NB4 (cell line): ENCODE results near the gene ADAMTS3.

Source experiments
- DNase-seq: peaks from one replicate; pipeline ENCODE4 v3.0.0; 2010; ENCODE audit warnings: low read depth
- H3K4me3 ChIP-seq: one replicate; pipeline ENCODE4 v1.5.1; 2011; ENCODE audit warnings: mild to moderate bottlenecking, low read depth, low read length, moderate library complexity
- CTCF ChIP-seq: IDR thresholded peaks from one replicate; pipeline ENCODE4 v1.5.1; 2012; ENCODE audit warnings: low read depth, low read length
- MAX ChIP-seq: IDR thresholded peaks from 2 replicates; pipeline ENCODE4 v1.6.1; 2011; ENCODE audit warnings: low read depth, low read length
- MYC ChIP-seq: IDR thresholded peaks from 2 replicates; pipeline ENCODE4 v1.6.1; 2011; ENCODE audit warnings: low read depth, low read length
- POLR2A ChIP-seq: IDR thresholded peaks from 2 replicates; pipeline ENCODE4 v1.6.1; 2011; ENCODE audit warnings: mild to moderate bottlenecking; ENCODE audit not compliant: insufficient read length; ENCODE audit errors: extremely low read depth

ADAMTS3 gene

GRCh38 chr4:72486991-72487390 is 82.0 kb downstream of the ADAMTS3 start:
- DNase-seq = no peak
- no peak for TF ChIP-seq CTCF
- no peak for TF ChIP-seq MAX
- TF ChIP-seq MYC = no peak
- TF ChIP-seq POLR2A = no peak
- no peak overlapping the region for H3K4me3 ChIP-seq

- no peak overlapping the region for H3K4me3 ChIP-seq
- TF ChIP-seq MAX (no peak), CTCF (no peak), POLR2A (no peak), MYC (no peak)
- DNase-seq = no peak
These were observed 84.0 kb downstream of the ADAMTS3 start for GRCh38 chr4:72484981-72485380.

GRCh38 chr4:72473434-72473900 is 95.6 kb downstream of the ADAMTS3 start:
- no peak overlapping the region for H3K4me3 ChIP-seq
- TF ChIP-seq MYC (no peak), MAX (no peak)
- peak; percentile 1 for DNase-seq

- TF ChIP-seq MAX = no peak
- TF ChIP-seq MYC = no peak
- TF ChIP-seq POLR2A = no peak
- TF ChIP-seq CTCF = no peak
- no peak for DNase-seq
- H3K4me3 ChIP-seq = no peak overlapping the region
These were observed 97.2 kb downstream of the ADAMTS3 start for GRCh38 chr4:72471816-72472215.

GRCh38 chr4:72468904-72469502 is 100.0 kb downstream of the ADAMTS3 start:
- no peak overlapping the region for H3K4me3 ChIP-seq
- TF ChIP-seq MAX (no peak), CTCF (no peak), POLR2A (no peak), MYC (no peak)
- peak; percentile 20 for DNase-seq

GRCh38 chr4:72467633-72468032 is 101.4 kb downstream of the ADAMTS3 start:
- no peak for DNase-seq
- H3K4me3 ChIP-seq = no peak overlapping the region
- no peak for TF ChIP-seq MYC
- no peak for TF ChIP-seq CTCF
- TF ChIP-seq POLR2A = no peak
- no peak for TF ChIP-seq MAX

GRCh38 chr4:72463724-72464123 is 105.3 kb downstream of the ADAMTS3 start:
- DNase-seq = no peak
- no peak for TF ChIP-seq POLR2A
- TF ChIP-seq MAX = no peak
- no peak for TF ChIP-seq MYC
- no peak for TF ChIP-seq CTCF

More at GRCh38 chr4:72463724-72464123, 105.3 kb downstream of the ADAMTS3 start:
- no peak overlapping the region for H3K4me3 ChIP-seq
